GM12874 (cell line): ENCODE measurements around the gene GDF9.

Experiments used
- TF ChIP-seq, protein P1 (sequence below): IDR thresholded peaks from 2 replicates; pipeline ENCODE4 v1.5.1; 2011; ENCODE audit warnings: low read depth, mild to moderate bottlenecking, control low read depth, low read length, moderate library complexity; ENCODE audit not compliant: insufficient read depth

Gene GDF9

DNA sequence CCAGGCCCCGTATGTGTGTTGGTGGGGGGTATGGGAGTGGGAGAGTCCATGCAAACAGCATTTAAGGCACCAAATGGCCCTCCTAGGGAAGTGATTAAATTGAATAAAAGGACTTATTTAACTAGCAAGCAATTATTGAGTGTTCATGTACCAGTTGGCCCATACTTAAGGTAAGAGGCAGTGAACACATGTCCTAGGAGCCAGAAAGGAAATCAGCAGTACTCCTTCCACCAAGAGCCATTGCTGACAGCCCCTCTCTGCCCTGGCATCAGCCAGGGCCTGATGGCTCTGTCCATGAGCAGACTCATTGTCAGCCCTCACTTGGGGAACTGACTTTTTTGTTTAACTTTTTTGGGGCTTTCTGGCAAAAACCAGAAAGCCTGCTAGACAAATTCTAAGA is 25.4 kb downstream of the GDF9 start:
- TF ChIP-seq, protein P1, sequence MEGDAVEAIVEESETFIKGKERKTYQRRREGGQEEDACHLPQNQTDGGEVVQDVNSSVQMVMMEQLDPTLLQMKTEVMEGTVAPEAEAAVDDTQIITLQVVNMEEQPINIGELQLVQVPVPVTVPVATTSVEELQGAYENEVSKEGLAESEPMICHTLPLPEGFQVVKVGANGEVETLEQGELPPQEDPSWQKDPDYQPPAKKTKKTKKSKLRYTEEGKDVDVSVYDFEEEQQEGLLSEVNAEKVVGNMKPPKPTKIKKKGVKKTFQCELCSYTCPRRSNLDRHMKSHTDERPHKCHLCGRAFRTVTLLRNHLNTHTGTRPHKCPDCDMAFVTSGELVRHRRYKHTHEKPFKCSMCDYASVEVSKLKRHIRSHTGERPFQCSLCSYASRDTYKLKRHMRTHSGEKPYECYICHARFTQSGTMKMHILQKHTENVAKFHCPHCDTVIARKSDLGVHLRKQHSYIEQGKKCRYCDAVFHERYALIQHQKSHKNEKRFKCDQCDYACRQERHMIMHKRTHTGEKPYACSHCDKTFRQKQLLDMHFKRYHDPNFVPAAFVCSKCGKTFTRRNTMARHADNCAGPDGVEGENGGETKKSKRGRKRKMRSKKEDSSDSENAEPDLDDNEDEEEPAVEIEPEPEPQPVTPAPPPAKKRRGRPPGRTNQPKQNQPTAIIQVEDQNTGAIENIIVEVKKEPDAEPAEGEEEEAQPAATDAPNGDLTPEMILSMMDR, result no peak

DNA sequence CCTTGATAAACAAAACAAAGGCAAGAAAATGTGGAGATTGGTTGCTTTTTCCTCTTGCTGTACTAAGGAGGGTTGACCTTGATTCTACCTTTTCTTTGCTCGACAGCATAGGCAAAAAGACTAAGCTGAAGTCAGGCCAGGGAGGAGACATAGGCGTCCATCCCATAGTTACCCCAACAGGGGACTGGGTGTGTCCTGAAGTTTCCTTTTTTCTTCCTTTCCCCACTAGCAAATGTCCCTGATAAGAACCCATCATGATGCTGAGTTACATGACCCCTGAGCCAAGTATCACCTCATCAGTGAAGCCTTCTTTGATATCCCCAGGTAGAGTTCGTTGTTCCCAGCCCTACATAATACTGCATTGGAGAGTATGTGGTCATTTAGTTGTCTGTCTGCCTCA is 26.0 kb downstream of the GDF9 start:
- TF ChIP-seq, protein P1, result no peak

DNA sequence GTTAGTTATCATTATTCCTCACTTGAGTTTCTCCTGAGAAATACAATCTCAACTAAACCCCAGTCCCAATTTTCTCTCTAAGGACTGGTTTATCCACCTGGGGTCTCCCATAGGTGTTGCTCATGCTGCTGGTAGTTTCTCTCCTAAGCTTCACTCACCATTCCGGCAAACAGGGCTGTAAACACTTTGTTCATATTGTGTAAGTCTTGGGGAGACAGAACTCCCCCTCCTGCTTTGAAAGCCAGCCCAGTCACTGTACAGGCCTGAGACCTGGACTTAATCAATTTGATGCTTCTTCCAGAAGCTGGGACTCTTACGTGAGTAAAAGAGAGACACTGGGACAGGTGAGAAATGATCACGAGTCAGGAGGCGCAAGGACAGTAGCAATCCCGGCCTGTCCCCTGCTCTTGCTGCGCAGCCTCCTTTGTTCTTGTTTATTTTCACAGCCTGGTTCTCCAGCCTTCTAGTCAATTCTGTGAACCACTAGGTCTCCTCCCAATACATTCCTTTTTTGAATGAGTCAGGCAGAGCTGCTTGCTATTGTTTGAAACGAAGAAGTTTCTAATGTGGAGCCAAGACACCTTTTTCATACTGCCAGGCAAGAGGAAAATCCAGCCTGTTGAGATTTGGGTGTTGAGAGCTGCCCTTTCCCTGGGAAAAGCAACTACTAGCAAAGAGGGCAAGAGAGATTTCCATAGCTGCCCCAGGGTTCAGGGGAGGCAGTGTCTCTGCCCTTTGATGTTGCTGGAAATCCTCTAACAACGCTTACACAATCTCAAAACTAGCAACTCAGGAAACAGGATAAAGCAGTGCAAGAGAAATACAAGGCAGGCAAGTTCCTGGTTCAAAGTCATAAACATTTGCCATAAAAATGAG is 26.6 kb downstream of the GDF9 start:
- TF ChIP-seq, protein P1, result no peak

DNA sequence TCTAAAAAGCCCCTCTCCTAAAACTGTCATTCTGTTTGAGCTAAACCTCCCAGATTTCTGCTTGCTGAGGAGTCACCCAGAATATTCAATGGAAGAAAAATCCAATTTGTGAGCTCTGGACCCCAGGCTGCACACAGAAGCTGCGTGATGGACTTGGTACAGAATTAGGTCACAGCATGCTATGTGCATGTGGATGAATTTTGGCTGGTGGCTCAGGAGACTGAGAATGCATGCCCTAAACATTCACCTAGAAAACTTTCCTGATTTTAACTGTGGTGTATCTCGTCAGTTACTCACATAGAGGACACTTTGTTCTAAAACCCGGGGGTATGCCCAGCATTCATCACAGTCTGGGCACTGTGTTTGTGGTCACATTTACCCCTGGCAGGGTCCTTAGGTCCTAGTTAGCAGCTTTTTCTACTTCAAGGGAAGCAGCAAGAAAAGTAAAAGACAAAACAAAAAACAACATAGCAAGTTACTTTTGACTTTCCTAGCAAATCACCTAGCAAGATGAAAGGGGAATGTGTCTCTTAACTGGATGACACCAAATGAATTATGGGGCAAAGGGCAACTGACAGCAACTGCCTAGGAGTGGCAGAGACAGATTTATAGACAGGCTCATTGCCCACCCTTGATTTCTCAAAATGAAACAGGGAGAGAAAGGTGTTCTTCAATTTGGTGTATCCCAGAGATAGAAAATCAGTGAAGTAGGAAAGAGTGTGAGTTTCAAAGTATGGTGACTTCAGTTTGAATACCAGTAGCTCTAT is 27.6 kb downstream of the GDF9 start:
- TF ChIP-seq, protein P1, result no peak

DNA sequence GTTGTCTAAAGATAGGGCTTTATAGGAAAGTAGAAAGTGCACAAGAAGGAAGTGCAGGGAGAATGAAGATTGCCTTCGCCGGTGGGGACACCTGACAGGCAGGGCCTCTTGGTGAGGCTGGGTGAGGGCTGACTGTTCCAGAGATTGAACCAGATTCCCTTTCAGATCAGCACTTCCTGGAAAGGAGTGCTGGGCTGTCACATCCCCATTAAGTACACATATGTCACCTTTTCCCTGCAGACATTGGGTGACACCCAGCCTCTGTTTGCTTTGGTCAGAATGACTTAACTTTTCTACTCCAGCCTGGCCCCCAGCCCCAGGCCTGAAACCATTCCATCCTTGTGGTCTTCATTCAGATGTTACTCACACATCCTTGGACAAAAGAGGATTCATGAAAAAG is 28.4 kb downstream of the GDF9 start:
- TF ChIP-seq, protein P1, result no peak

DNA sequence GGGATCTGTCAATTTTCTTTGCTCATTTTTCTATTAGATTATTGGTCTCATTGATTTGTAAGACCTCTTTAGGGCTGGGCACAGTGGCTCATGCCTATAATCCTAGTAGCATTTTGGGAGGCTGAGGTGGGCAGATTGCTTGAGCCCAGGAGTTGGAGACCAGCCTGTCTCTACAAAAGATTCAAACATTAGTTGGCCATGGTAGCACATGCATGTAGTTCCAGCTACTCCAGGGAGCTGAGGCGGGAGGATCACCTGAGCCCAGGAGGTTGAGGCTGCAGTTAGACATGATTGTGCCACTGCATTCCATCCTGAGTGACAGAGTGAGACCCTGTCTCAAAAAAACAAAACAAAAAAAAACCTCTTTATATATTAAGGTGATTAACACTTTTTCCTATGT is 29.4 kb downstream of the GDF9 start:
- TF ChIP-seq, protein P1, result no peak

DNA sequence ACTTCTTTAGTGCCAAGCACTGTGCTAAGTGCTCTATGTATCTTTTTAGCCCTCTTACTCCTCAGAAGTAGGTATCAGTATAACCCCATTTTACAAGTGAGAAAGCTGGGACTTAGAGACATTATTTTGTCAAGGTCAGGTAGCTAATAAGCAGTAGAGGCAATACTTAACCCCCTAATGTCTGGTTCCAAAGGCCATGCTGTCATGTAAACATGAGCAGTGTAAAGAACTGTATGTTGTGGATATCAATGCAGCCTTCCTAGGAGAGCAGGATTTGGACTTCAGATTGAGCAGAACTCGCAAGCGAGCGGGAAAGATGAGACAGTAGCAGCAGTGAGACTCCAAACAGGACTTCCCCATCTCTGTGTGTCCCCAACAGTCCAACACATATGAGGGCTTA is 32.2 kb downstream of the GDF9 start:
- TF ChIP-seq, protein P1, result no peak
